Progenitor cell of endocrine pancreas (in vitro differentiated cells): ENCODE measurements around the gene VN1R5. TPM values are rescaled to one million over a fixed set of nuclear protein-coding genes. Genes with fewer than 3 reads are reported as not detected.

Experiments
- DNase-seq: peaks from one replicate; pipeline ENCODE4 v3.0.0; 2021; ENCODE audit warnings: low spot score; ENCODE audit not compliant: unreplicated experiment
- H3K27ac Mint-ChIP-seq: 2 replicates; pipeline ENCODE4 v1.8.0; 2021; ENCODE audit warnings: mild to moderate bottlenecking, moderate library complexity, mixed read lengths
- H3K27me3 Mint-ChIP-seq: 2 replicates; pipeline ENCODE4 v1.8.0; 2021; ENCODE audit warnings: mixed read lengths
- H3K36me3 Mint-ChIP-seq: 2 replicates; pipeline ENCODE4 v1.8.0; 2022; ENCODE audit warnings: mixed read lengths; ENCODE audit not compliant: insufficient read depth
- H3K4me1 Mint-ChIP-seq: 2 replicates; pipeline ENCODE4 v1.8.0; 2021; ENCODE audit warnings: low read depth, mixed read lengths
- H3K4me3 Mint-ChIP-seq: 2 replicates; pipeline ENCODE4 v1.8.0; 2021; ENCODE audit warnings: low read depth, mild to moderate bottlenecking, moderate library complexity, mixed read lengths
- H3K9me3 Mint-ChIP-seq: 2 replicates; pipeline ENCODE4 v1.8.0; 2021; ENCODE audit warnings: low read depth, mixed read lengths
- total RNA-seq: library from RNA; stranded (reverse); gene quantifications from 2 replicates; pipeline ENCODE4 v1.2.1, GENCODE V29; 2021
- TF ChIP-seq, protein P1 (sequence below): fragments of 200-600 bp; sonication (generic); IDR thresholded peaks from one replicate; pipeline ENCODE4 v1.5.0; 2021; ENCODE audit warnings: antibody characterized with exemption, mild to moderate bottlenecking; ENCODE audit not compliant: unreplicated experiment

The VN1R5 gene
- total RNA-seq, 1 donor from 2014 or later = not detected

GRCh38 chr1:247224822-247225221, 31.1 kb upstream of the VN1R5 start:
- TF ChIP-seq, protein P1, sequence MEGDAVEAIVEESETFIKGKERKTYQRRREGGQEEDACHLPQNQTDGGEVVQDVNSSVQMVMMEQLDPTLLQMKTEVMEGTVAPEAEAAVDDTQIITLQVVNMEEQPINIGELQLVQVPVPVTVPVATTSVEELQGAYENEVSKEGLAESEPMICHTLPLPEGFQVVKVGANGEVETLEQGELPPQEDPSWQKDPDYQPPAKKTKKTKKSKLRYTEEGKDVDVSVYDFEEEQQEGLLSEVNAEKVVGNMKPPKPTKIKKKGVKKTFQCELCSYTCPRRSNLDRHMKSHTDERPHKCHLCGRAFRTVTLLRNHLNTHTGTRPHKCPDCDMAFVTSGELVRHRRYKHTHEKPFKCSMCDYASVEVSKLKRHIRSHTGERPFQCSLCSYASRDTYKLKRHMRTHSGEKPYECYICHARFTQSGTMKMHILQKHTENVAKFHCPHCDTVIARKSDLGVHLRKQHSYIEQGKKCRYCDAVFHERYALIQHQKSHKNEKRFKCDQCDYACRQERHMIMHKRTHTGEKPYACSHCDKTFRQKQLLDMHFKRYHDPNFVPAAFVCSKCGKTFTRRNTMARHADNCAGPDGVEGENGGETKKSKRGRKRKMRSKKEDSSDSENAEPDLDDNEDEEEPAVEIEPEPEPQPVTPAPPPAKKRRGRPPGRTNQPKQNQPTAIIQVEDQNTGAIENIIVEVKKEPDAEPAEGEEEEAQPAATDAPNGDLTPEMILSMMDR = no peak
- Mint-ChIP-seq H3K4me3 (no peak overlapping the region), H3K36me3 (no peaks in the 10 kb centered on the region), H3K27me3 (no peaks in the 10 kb centered on the region), H3K9me3 (peaks cover 32% of the 10 kb centered on the region), H3K27ac (no peak overlapping the region), H3K4me1 (no peaks in the 10 kb centered on the region)
- no peak for DNase-seq

- DNase-seq = no peak
- no peak overlapping the region for H3K27ac Mint-ChIP-seq
- TF ChIP-seq, protein P1 = no peak
- no peaks in the 10 kb centered on the region for H3K27me3 Mint-ChIP-seq
- H3K4me1 Mint-ChIP-seq = no peaks in the 10 kb centered on the region
- H3K36me3 Mint-ChIP-seq = no peaks in the 10 kb centered on the region
- H3K4me3 Mint-ChIP-seq = no peak overlapping the region
- peaks cover 29% of the 10 kb centered on the region for H3K9me3 Mint-ChIP-seq
Measured at GRCh38 chr1:247228133-247228532, 27.7 kb upstream of the VN1R5 start.

DNA sequence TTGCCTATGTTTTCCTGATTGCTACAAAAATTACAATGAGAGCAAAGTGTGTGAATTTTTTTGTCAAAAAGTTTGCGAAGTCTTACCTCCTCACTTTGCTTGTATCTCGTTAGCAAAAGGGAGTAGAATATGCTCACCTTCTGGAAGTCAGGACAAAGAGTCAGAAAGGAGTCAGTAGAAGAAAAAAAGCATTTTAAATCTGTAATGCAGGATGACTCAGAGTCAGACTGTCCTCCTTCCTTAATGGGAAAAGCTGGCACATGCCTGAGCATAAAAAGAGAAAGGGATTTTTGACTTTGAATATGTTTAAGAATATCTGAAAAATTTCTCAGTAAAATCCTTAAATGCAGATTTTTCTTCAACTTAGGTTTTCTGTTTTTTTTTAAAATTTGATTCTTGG, 14.2 kb upstream of the VN1R5 start:
- Mint-ChIP-seq H3K27me3 (no peaks in the 10 kb centered on the region), H3K9me3 (peaks cover 12% of the 10 kb centered on the region), H3K36me3 (no peaks in the 10 kb centered on the region), H3K4me3 (no peak overlapping the region), H3K4me1 (no peaks in the 10 kb centered on the region), H3K27ac (no peak overlapping the region)
- TF ChIP-seq, protein P1 = no peak
- no peak for DNase-seq

DNA sequence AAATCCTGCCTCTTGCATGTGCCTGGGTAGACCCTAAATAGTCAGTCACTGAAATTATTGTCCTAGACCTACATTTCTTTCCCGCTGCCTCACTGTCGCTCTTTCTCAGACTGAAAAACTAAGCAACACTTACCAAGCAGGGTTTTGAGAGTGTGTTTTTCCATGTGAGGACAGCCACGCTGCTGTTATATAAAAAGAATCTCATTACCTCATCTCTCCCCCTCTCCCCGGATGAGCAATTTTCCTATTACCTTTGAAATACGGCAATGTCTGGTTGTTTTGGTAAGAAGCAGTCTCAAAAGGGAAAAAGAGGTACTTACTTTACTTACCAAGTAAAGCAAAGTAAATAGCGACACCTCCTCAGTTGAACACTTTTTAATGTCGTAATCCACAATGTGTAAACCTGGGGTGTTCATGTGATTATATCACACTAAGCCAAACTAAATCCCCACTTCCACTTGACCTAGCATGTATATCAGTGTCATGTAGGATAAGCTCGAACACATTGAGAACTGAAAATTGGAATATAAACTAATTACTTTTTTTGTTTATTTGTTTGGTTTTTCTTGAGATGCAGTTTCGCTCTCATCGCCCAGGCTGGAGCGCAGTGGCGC, 12.2 kb upstream of the VN1R5 start:
- H3K36me3 Mint-ChIP-seq = no peaks in the 10 kb centered on the region
- H3K4me3 Mint-ChIP-seq = no peak overlapping the region
- H3K27me3 Mint-ChIP-seq = no peaks in the 10 kb centered on the region
- peaks cover 12% of the 10 kb centered on the region for H3K9me3 Mint-ChIP-seq
- H3K27ac Mint-ChIP-seq = no peak overlapping the region
- no peak for DNase-seq
- TF ChIP-seq, protein P1 = no peak
- no peaks in the 10 kb centered on the region for H3K4me1 Mint-ChIP-seq

- no peaks in the 10 kb centered on the region for H3K36me3 Mint-ChIP-seq
Measured at GRCh38 chr1:247246325-247247115, 9.4 kb upstream of the VN1R5 start.

More at GRCh38 chr1:247246325-247247115, 9.4 kb upstream of the VN1R5 start:
- H3K4me3 Mint-ChIP-seq = no peak overlapping the region
- H3K27ac Mint-ChIP-seq = no peak overlapping the region
- H3K9me3 Mint-ChIP-seq = peaks cover 21% of the 10 kb centered on the region
- TF ChIP-seq, protein P1 = no peak
- DNase-seq = no peak
- no peaks in the 10 kb centered on the region for H3K4me1 Mint-ChIP-seq
- no peaks in the 10 kb centered on the region for H3K27me3 Mint-ChIP-seq
